Sigmoid colon (tissue), 7 donors: ENCODE results near the gene PIP4K2A. TPM values are rescaled to one million over a fixed set of nuclear protein-coding genes. Genes with fewer than 3 reads are reported as not detected.
"Not testable (repeated sequence)": the region's sequence is repeated elsewhere in the genome, so short reads cannot be mapped to it uniquely, and the experiment has no call there.

Experiments
- DNase-seq: peaks from one replicate; pipeline ENCODE4 v3.0.0-alpha.2; 2019
- H3K27ac ChIP-seq, 4 donors: fragments of 200-600 bp; sonication (generic); one replicate each; pipeline ENCODE4 v1.5.1; 2016 to 2019; ENCODE audit warnings: mild to moderate bottlenecking in 1 of 4
- H3K27me3 ChIP-seq, 3 donors: fragments of 200-600 bp; sonication (generic); one replicate each; pipeline ENCODE4 v1.5.1; 2019; ENCODE audit warnings: mild to moderate bottlenecking in 1 of 3
- H3K36me3 ChIP-seq, 4 donors: fragments of 200-600 bp; sonication (generic); one replicate each; pipeline ENCODE4 v1.5.1; 2016 to 2019
- H3K4me1 ChIP-seq, 4 donors: fragments of 200-600 bp; sonication (generic); one replicate each; pipeline ENCODE4 v1.5.1; 2017 to 2019
- H3K4me3 ChIP-seq, 4 donors: fragments of 200-600 bp; sonication (generic); one replicate each; pipeline ENCODE4 v1.5.1; 2017 to 2019; ENCODE audit warnings: mild to moderate bottlenecking in 2 of 4, moderate library complexity in 1 of 4
- H3K9me3 ChIP-seq, 4 donors: fragments of 200-600 bp in 3 of 4; sonication (generic) in 3 of 4; one replicate each; pipeline versions ENCODE4 v1.5.1 to v1.6.1; 2013 to 2019
- CTCF ChIP-seq, 4 experiments: fragments of 450-650 bp in 3 of 4; fragments of 200-600 bp in 1 of 4; IDR thresholded peaks; one replicate each; pipeline ENCODE4 v1.5.1; 2016 to 2019; ENCODE audit warnings: antibody characterized with exemption in 4 of 4, mild to moderate bottlenecking in 3 of 4, moderate library complexity in 2 of 4
- EP300 ChIP-seq, 4 donors: sonication (generic); formaldehyde crosslinking; IDR thresholded peaks; one replicate each; pipeline ENCODE4 v1.6.1; 2017; ENCODE audit warnings: antibody characterized with exemption in 4 of 4
- POLR2A ChIP-seq, 2 donors: fragments of 450-650 bp; IDR thresholded peaks; one replicate each; pipeline ENCODE4 v1.6.1; 2016; ENCODE audit warnings: antibody characterized with exemption in 2 of 2, mild to moderate bottlenecking in 2 of 2, moderate library complexity in 2 of 2
- POLR2AphosphoS5 ChIP-seq, 4 donors: sonication (generic); formaldehyde crosslinking; IDR thresholded peaks; one replicate each; pipeline ENCODE4 v1.6.1; 2017; ENCODE audit warnings: antibody characterized with exemption in 4 of 4
- WGBS, 2 donors: extraction: QIAGEN DNeasy Blood & Tissue Kit; methylation state at CpG; one replicate each; pipeline ENCODE4 v1.1.7; 2013; 5-methylcytosine and 5-hydroxymethylcytosine counted together
- intact Hi-C: fragments of 100-400 bp; cut with DNase I; formaldehyde crosslinking; loops from one replicate; pipeline ENCODE4 v1.15.1; 2023
- polyA plus RNA-seq, 3 donors: library from polyadenylated mRNA; stranded (reverse); fragments of 200-250 nt; gene quantifications; one replicate each; pipeline ENCODE4 v1.2.3, GENCODE V29; 2013
- total RNA-seq, 4 donors: library from RNA; depleted of rRNA; stranded (reverse); fragments of >200 nt; gene quantifications; one replicate each; pipeline ENCODE4 v1.1.0, GENCODE V29; 2016
- donor health status: healthy with polysubstance abuse.
- donor health status: Bipolar disorder and iron deficiency.
- donor health status: healthy.

The PIP4K2A gene
- total and polyA plus RNA-seq, 7 donors, result 7.2 to 23.2 (median 17.8) TPM

DNA sequence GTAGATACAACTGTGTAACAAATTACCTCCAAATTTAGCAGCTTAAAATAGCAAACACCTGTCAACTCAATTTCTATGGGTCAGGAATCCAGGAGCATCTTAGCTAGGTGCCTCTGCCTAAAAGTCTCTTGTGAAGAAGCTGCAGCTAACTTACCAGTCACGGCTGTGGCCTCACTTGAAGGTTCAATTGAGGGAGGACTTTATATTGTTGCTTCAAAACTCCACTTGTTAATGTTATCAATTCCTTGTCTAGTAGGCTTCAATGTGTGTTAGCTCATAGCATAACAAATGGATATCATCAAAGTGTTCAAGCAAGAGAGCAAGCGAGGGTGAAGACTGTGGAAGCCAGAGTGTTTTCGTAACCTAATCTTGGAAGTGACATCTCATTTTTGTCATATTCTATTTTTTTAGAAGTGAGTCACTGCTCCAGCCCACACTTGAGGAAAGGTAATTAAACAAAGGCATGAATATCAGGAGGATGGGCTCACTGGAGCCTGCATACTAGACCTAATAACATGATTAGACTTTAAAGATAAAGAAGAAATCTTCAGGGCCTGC lies 196.1 kb downstream of the PIP4K2A start:
- intact Hi-C loops, result no loop called here
- H3K4me3 ChIP-seq, result no peak overlapping the region
- DNase-seq, result no peak
- peaks cover 0 to 11% (median 9%) of the 10 kb centered on the region in 3 donors for H3K27me3 ChIP-seq
- H3K9me3 ChIP-seq, result peaks cover 0 to 4% (median 2%) of the 10 kb centered on the region in 4 donors
- H3K4me1 ChIP-seq, result no peaks in the 10 kb centered on the region
- H3K27ac ChIP-seq, result no peak overlapping the region
- no peaks in the 10 kb centered on the region for H3K36me3 ChIP-seq
- WGBS, 2 donors, result 89 to 92% methylated on average over 3 of the region's 3 CpGs
- TF ChIP-seq POLR2AphosphoS5 (IDR thresholded peaks at IDR 0.05) (no peak), EP300 (IDR thresholded peaks at IDR 0.05) (no peak), POLR2A (IDR thresholded peaks at IDR 0.05) (no peak), CTCF (IDR thresholded peaks at IDR 0.05) (no peak)

DNA sequence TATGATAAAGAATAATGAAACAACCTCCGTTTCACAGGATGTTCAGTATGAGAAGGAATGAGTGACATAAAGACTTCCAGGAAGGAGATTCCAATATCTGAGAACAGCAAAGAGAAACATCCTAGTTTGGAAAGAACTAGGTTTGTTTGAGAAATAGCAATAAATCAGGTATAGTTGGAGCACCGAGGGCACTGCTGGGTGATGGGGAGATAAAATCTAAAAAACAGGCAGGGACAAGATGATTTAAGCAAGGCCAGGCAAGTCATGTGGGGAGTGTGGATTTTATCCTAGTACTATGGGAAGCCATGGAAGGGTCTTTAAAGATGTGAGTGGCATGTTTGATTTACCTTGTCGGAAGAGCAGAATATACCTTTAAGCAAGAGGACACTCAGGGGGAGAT lies 199.4 kb downstream of the PIP4K2A start:
- H3K4me1 ChIP-seq, result no peaks in the 10 kb centered on the region
- no peak for DNase-seq
- 85 to 88% methylated on average over 3 of the region's 3 CpGs for WGBS, 2 donors
- H3K27me3 ChIP-seq, result peaks cover 0 to 13% (median 11%) of the 10 kb centered on the region in 3 donors
- no peak overlapping the region for H3K4me3 ChIP-seq
- H3K36me3 ChIP-seq, result no peaks in the 10 kb centered on the region
- H3K9me3 ChIP-seq, result no peaks in the 10 kb centered on the region
- intact Hi-C loops, result no loop called here
- no peak overlapping the region for H3K27ac ChIP-seq
- TF ChIP-seq EP300 (IDR thresholded peaks at IDR 0.05) (no peak), CTCF (IDR thresholded peaks at IDR 0.05) (no peak), POLR2A (IDR thresholded peaks at IDR 0.05) (no peak), POLR2AphosphoS5 (IDR thresholded peaks at IDR 0.05) (no peak)

- H3K27me3 ChIP-seq, result peaks cover 0 to 13% (median 11%) of the 10 kb centered on the region in 3 donors
- H3K4me1 ChIP-seq, H3K36me3 ChIP-seq, H3K9me3 ChIP-seq, intact Hi-C loops, H3K27ac ChIP-seq, H3K4me3 ChIP-seq, DNase-seq: not testable (repeated sequence)
- 92 to 97% methylated on average over 3 of the region's 3 CpGs for WGBS, 2 donors
Measured at GRCh38 chr10:22514414-22514758, 200.0 kb downstream of the PIP4K2A start.

- H3K4me1 ChIP-seq, DNase-seq, H3K9me3 ChIP-seq, intact Hi-C loops, H3K36me3 ChIP-seq, H3K27ac ChIP-seq, H3K4me3 ChIP-seq: not testable (repeated sequence)
- H3K27me3 ChIP-seq, result peaks cover 0 to 13% (median 11%) of the 10 kb centered on the region in 3 donors
- WGBS, 2 donors, result 22 to 65% methylated on average over 19 of the region's 19 CpGs
Measured at GRCh38 chr10:22513483-22514413, 200.6 kb downstream of the PIP4K2A start.

GRCh38 chr10:22512015-22512414 lies 202.4 kb downstream of the PIP4K2A start:
- peaks cover 0 to 13% (median 11%) of the 10 kb centered on the region in 3 donors for H3K27me3 ChIP-seq
- H3K4me1 ChIP-seq, DNase-seq, H3K27ac ChIP-seq, H3K4me3 ChIP-seq, H3K9me3 ChIP-seq, intact Hi-C loops, H3K36me3 ChIP-seq: not testable (repeated sequence)
- WGBS, 2 donors, result 89 to 93% methylated on average over 5 of the region's 5 CpGs

GRCh38 chr10:22508214-22508613 lies 206.2 kb downstream of the PIP4K2A start:
- H3K36me3 ChIP-seq, H3K27ac ChIP-seq, H3K4me3 ChIP-seq, H3K4me1 ChIP-seq, DNase-seq, intact Hi-C loops, H3K9me3 ChIP-seq, H3K27me3 ChIP-seq: not testable (repeated sequence)
- 66 to 93% methylated on average over 2 of the region's 2 CpGs for WGBS, 2 donors
